DND-41 (cell line): Measurements from ENCODE around the gene GPR146.

Experiments used
- ATAC-seq: fragments of 200-7000 bp; cut with Tn5 transposase; 3 replicates; pipeline ENCODE4 v1.9.1; 2021; ENCODE audit warnings: low read depth; ENCODE audit not compliant: insufficient read depth
- DNase-seq: peaks from one replicate; pipeline ENCODE4 v3.0.0-alpha.2; 2020
- H2AFZ ChIP-seq: 2 replicates; pipeline ENCODE4 v1.6.0; 2012; ENCODE audit warnings: low read depth, low read length
- H3K27ac ChIP-seq: 2 replicates; pipeline ENCODE4 v1.5.1; 2012; ENCODE audit warnings: low read length, inconsistent platforms
- H3K27me3 ChIP-seq: fragments of 200-600 bp; sonication (generic); 2 replicates; pipeline ENCODE4 v1.6.0; 2012; ENCODE audit warnings: low read length, mild to moderate bottlenecking, inconsistent platforms; ENCODE audit not compliant: insufficient read depth, poor library complexity
- H3K36me3 ChIP-seq: 2 replicates; pipeline ENCODE4 v1.5.1; 2012; ENCODE audit warnings: low read length, inconsistent platforms; ENCODE audit not compliant: insufficient read depth
- H3K4me1 ChIP-seq: 2 replicates; pipeline ENCODE4 v1.5.1; 2012; ENCODE audit warnings: mild to moderate bottlenecking, low read length; ENCODE audit not compliant: insufficient read depth
- H3K4me2 ChIP-seq: 2 replicates; pipeline ENCODE4 v1.6.0; 2012; ENCODE audit warnings: mild to moderate bottlenecking, moderate library complexity, low read length, inconsistent platforms; ENCODE audit not compliant: insufficient read depth
- H3K4me3 ChIP-seq, 2 experiments: fragments of 200-600 bp in 1 of 2; shearing (Covaris generic) in 1 of 2; 2 replicates each; pipeline ENCODE4 v1.5.1; 2012 to 2016; ENCODE audit warnings: inconsistent platforms in 2 of 2, low read length in 2 of 2, mild to moderate bottlenecking in 2 of 2, low read depth in 1 of 2, moderate library complexity in 1 of 2
- H3K79me2 ChIP-seq: 2 replicates; pipeline ENCODE4 v1.6.0; 2012; ENCODE audit warnings: low read length, inconsistent platforms; ENCODE audit not compliant: insufficient read depth
- H3K9ac ChIP-seq: 2 replicates; pipeline ENCODE4 v1.6.0; 2012; ENCODE audit warnings: low read depth, mild to moderate bottlenecking, inconsistent platforms, low read length, moderate library complexity
- H3K9me3 ChIP-seq: 2 replicates; pipeline ENCODE4 v1.5.1; 2012; ENCODE audit warnings: low read length, moderate library complexity, mild to moderate bottlenecking, inconsistent platforms; ENCODE audit not compliant: insufficient read depth, severe bottlenecking
- H4K20me1 ChIP-seq: 2 replicates; pipeline ENCODE4 v1.6.0; 2012; ENCODE audit warnings: low read length; ENCODE audit not compliant: insufficient read depth
- EZH2 ChIP-seq: IDR thresholded peaks from 3 replicates; pipeline ENCODE4 v1.6.1; 2012; ENCODE audit warnings: borderline replicate concordance, low read depth, mild to moderate bottlenecking, moderate library complexity, low read length, inconsistent platforms; ENCODE audit not compliant: severe bottlenecking
- TF ChIP-seq, protein P1 (sequence below): IDR thresholded peaks from 2 replicates; pipeline ENCODE4 v1.5.1; 2012; ENCODE audit warnings: borderline replicate concordance, low read length, moderate library complexity, mild to moderate bottlenecking; ENCODE audit not compliant: poor library complexity, severe bottlenecking; ENCODE audit errors: extremely low read depth

GPR146 gene

GRCh38 chr7:1080921-1081255 lies 36.5 kb downstream of the GPR146 start:
- Histone ChIP-seq H3K4me1 (no peaks in the 10 kb centered on the region), H3K27ac (no peak overlapping the region), H3K36me3 (no peaks in the 10 kb centered on the region), H3K79me2 (no peaks in the 10 kb centered on the region), H3K9me3 (no peaks in the 10 kb centered on the region), H3K9ac (no peak overlapping the region), H3K4me2 (no peak overlapping the region), H3K27me3 (no peaks in the 10 kb centered on the region), H3K4me3 (no peak overlapping the region), H2AFZ (no peak overlapping the region), H4K20me1 (peaks cover 52% of the 10 kb centered on the region)
- TF ChIP-seq, protein P1, sequence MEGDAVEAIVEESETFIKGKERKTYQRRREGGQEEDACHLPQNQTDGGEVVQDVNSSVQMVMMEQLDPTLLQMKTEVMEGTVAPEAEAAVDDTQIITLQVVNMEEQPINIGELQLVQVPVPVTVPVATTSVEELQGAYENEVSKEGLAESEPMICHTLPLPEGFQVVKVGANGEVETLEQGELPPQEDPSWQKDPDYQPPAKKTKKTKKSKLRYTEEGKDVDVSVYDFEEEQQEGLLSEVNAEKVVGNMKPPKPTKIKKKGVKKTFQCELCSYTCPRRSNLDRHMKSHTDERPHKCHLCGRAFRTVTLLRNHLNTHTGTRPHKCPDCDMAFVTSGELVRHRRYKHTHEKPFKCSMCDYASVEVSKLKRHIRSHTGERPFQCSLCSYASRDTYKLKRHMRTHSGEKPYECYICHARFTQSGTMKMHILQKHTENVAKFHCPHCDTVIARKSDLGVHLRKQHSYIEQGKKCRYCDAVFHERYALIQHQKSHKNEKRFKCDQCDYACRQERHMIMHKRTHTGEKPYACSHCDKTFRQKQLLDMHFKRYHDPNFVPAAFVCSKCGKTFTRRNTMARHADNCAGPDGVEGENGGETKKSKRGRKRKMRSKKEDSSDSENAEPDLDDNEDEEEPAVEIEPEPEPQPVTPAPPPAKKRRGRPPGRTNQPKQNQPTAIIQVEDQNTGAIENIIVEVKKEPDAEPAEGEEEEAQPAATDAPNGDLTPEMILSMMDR, result no peak
- no peak for TF ChIP-seq EZH2
- DNase-seq (no peak), ATAC-seq (no peak)

DNA sequence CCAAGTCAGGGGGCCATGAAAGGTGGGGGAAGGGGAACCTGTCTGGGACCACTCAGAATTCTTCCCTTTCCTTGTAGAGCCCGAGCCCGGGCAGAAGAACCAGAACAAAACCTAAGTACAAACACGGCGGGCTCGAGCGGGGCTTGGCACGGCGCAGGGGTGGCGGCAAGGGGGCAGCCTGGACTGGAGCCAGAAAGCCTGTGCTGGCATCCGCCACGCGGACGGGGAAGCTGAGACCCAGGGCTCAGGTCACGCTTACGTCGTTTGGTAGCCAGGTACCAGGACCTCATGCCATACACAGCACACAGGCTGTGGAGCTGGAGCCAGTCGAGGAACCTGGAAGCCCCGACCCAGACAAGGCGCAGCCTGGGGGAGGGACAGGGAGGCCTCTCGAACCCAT lies 37.0 kb downstream of the GPR146 start:
- Histone ChIP-seq H3K4me2 (no peak overlapping the region), H4K20me1 (peaks cover 47% of the 10 kb centered on the region), H3K9me3 (no peaks in the 10 kb centered on the region), H2AFZ (no peak overlapping the region), H3K79me2 (no peaks in the 10 kb centered on the region), H3K27ac (no peak overlapping the region), H3K9ac (no peak overlapping the region), H3K27me3 (no peaks in the 10 kb centered on the region), H3K4me3 (no peak overlapping the region), H3K4me1 (peaks cover under 1% of the 10 kb centered on the region; the same call in 1 of the 2 replicates), H3K36me3 (no peaks in the 10 kb centered on the region)
- DNase-seq, result no peak
- ATAC-seq, result no peak
- TF ChIP-seq, protein P1, result no peak
- no peak for TF ChIP-seq EZH2

GRCh38 chr7:1081931-1082401 lies 37.6 kb downstream of the GPR146 start:
- no peaks in the 10 kb centered on the region for H3K9me3 ChIP-seq
- ATAC-seq, result no peak
- H3K27ac ChIP-seq, result no peak overlapping the region
- no peak overlapping the region for H3K4me3 ChIP-seq
- H3K79me2 ChIP-seq, result no peaks in the 10 kb centered on the region
- H2AFZ ChIP-seq, result no peak overlapping the region
- DNase-seq, result no peak
- H3K9ac ChIP-seq, result no peak overlapping the region
- H3K36me3 ChIP-seq, result no peaks in the 10 kb centered on the region
- peaks cover 6% of the 10 kb centered on the region for H3K4me1 ChIP-seq
- H4K20me1 ChIP-seq, result peaks cover 42% of the 10 kb centered on the region
- H3K27me3 ChIP-seq, result no peaks in the 10 kb centered on the region
- TF ChIP-seq EZH2, result no peak
- TF ChIP-seq, protein P1, result no peak
- no peak overlapping the region for H3K4me2 ChIP-seq
